Epidermal melanocyte (primary cell): ENCODE data around the gene YIPF7.

Experiments
- DNase-seq: peaks from one replicate; pipeline ENCODE4 v3.0.0; 2011; ENCODE audit warnings: low spot score; ENCODE audit not compliant: insufficient read length

The YIPF7 gene

GRCh38 chr4:44623676-44624075, 27.7 kb downstream of the YIPF7 start:
- no peak for DNase-seq

GRCh38 chr4:44616621-44617020, 34.8 kb downstream of the YIPF7 start:
- DNase-seq: no peak

GRCh38 chr4:44583393-44583792, 68.0 kb downstream of the YIPF7 start:
- no peak for DNase-seq

GRCh38 chr4:44580231-44580630, 71.2 kb downstream of the YIPF7 start:
- no peak for DNase-seq

GRCh38 chr4:44578954-44579353, 72.5 kb downstream of the YIPF7 start:
- no peak for DNase-seq
